HG02571 (cell line): ENCODE measurements around the gene ZGPAT.

Experiments used
- ATAC-seq: cut with Tn5 transposase; IDR thresholded peaks from one replicate; pipeline ENCODE4 v1.9.1; 2021; ENCODE audit warnings: mild to moderate bottlenecking, moderate library complexity; ENCODE audit not compliant: unreplicated experiment

Gene ZGPAT

GRCh38 chr20:63678667-63679465, 29.0 kb upstream of the ZGPAT start:
- no peak for ATAC-seq

GRCh38 chr20:63679799-63680305, 28.0 kb upstream of the ZGPAT start:
- no peak for ATAC-seq

DNA sequence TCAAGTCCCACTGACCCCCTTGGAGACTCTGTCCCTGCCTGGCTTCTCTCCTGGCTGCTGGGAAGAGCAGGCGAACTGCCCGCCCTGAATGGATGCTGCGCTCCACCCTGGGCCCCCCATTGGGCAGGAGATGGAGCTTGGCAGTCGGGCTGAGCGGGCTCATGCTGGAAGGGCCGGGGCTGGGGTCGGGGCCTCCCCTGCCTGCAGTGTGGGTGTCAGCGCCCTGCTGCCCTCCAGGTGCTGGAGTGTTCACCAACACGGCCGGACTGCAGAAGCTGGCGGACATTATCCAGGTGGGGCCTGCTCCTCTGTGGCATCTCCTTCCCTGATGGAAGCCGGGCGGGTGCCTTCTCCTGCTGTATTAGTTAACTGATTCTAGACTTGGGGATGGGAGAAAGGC, 27.4 kb upstream of the ZGPAT start:
- ATAC-seq, result no peak

DNA sequence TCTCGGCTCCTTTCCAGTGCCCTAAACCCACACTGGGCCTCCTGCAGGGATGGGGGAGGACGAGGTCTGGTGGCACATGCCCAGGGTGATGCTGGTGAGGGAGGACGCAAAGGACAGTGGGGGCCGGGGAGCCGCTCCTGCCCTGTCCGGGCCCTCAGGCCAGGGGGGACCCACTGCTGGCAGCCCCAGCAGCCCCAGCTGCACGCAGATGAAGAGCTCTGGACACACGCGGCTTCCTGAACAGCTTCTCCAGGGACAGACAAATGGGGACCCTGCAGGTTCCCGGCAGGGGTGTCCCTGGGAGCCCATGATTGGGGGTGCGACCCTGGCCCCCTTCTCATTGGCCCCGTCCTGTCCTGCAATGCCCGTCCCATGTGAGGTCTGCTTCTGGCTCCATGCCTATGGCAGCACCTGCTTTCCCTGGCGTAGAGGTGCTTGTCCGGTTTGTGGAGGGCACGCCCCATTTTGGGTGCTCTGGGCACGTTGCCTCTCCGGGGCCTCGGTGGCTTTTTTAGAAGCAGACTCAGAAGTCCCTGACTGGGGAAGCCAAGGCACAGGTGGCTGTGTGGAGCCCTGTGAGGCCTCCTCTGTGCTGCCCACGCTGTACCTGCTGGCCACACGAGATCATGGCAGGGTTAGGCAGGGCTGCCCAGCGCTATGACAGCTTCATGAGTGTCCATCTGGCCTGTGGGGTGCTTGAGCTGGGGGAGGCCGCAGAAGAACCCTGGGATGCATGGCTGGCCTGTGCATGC, 26.8 kb upstream of the ZGPAT start:
- no peak for ATAC-seq

DNA sequence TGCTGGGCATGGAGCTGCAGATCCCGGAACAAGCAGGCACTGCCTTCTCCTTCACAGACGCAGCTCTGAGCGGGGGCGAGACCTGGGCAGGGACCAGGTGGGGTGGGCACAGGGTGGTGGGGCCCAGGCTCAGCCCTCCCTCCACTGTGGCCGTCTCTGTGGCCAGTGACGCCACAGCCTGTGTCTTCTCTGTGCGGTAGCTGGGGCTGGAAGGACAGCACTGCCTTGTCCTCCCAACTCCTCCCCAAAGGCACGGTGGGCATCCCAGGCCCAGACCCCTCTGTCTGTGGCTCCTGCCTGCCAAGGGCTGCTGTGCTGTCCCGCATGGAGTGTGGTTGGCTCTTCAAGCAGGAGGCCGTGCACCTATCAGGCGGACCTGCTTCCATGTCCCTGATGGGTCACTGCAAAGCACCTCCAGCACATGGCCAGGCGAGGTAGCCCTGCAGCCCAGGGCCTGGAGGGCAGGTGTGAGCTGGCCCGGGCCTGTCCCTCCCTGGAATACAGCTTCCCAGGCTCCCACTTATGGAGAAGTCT, 26.2 kb upstream of the ZGPAT start:
- ATAC-seq, result no peak

GRCh38 chr20:63682384-63683139, 25.3 kb upstream of the ZGPAT start:
- ATAC-seq, result no peak

- ATAC-seq, result no peak
Observed at GRCh38 chr20:63685269-63686026, 22.4 kb upstream of the ZGPAT start.

DNA sequence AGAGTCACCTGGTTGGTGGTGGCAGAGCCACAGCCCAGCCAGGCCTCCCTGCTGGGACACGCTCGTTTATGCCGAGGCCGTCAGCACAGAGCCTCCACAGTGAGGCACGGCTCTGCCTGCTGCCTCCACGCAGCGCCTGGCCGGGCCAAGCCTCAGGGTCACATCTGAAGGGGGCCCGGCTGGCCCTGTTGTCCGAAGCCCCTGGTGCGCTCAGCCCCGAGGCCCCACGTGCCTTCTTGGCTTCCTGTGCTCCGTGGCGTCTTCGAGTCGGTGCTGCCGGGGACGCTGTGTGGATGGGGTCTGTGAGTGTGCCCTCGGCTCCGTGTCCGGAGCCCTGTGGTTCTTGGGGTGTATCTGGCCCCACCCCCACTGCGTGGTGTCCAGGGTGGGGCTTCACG, 21.7 kb upstream of the ZGPAT start:
- ATAC-seq, result no peak

GRCh38 chr20:63686492-63687321, 21.1 kb upstream of the ZGPAT start:
- ATAC-seq, result no peak

DNA sequence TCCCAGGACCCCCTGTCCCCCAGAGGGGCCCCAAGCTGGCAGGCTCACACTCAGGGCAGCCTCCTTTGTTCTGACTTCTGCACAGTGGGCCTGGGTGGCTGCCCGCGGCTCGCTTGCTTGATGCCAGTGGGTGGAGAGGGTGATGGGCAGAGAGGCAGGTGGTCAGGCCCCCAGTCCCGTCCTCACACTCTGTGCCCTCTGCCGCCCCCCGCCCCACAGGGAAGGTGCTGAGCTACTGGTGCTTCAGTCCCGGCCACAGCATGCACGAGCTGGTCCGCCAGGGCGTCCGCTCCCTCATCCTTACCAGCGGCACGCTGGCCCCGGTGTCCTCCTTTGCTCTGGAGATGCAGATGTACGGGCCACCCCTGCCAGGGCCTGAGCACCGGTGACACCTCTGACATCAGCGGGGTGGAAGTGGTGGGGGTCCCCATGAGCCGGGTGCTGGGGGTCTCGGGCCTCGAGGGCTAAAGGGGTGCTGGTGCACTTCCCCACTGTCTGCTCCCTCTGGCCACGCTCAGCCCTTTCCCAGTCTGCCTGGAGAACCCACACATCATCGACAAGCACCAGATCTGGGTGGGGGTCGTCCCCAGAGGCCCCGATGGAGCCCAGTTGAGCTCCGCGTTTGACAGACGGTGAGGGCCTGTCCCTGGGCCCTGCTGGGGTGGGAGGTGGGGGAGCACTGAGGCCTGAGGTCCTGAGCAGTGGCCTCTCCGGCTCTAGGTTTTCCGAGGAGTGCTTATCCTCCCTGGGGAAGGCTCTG, 20.2 kb upstream of the ZGPAT start:
- ATAC-seq, result no peak

GRCh38 chr20:63688228-63689045, 19.4 kb upstream of the ZGPAT start:
- no peak for ATAC-seq

GRCh38 chr20:63689046-63690002, 18.5 kb upstream of the ZGPAT start:
- ATAC-seq, result no peak

- no peak for ATAC-seq
Observed at GRCh38 chr20:63690003-63690897, 17.6 kb upstream of the ZGPAT start.

- ATAC-seq, result no peak
Observed at GRCh38 chr20:63690898-63691710, 16.7 kb upstream of the ZGPAT start.
